Hepatocyte (in vitro differentiated cells): Measurements from ENCODE around the gene GPN2. TPM values are rescaled to one million over a fixed set of nuclear protein-coding genes. Genes with fewer than 3 reads are reported as not detected.

Experiments used
- DNase-seq: peaks from one replicate; pipeline ENCODE4 v3.0.0-alpha.2; 2016; ENCODE audit warnings: low spot score
- H2AFZ ChIP-seq: fragments of 200-600 bp; sonication (generic); 2 replicates; pipeline ENCODE4 v1.6.0; 2016; ENCODE audit warnings: antibody characterized with exemption, mild to moderate bottlenecking
- H3K27ac ChIP-seq: fragments of 200-600 bp; sonication (generic); 2 replicates; pipeline ENCODE4 v1.5.1; 2016; ENCODE audit warnings: mild to moderate bottlenecking
- H3K27me3 ChIP-seq: fragments of 200-600 bp; sonication (generic); 2 replicates; pipeline ENCODE4 v1.6.1; 2016
- H3K36me3 ChIP-seq: fragments of 200-600 bp; sonication (generic); replicated peaks from 2 replicates; pipeline ENCODE4 v1.5.1; 2016; ENCODE audit warnings: low read depth; ENCODE audit not compliant: insufficient read depth
- H3K4me1 ChIP-seq: fragments of 200-600 bp; sonication (generic); 2 replicates; pipeline ENCODE4 v1.5.1; 2016; ENCODE audit warnings: mild to moderate bottlenecking, moderate library complexity; ENCODE audit not compliant: insufficient read depth
- H3K4me2 ChIP-seq: fragments of 200-600 bp; sonication (generic); 2 replicates; pipeline ENCODE4 v1.6.0; 2016
- H3K4me3 ChIP-seq: fragments of 200-600 bp; sonication (generic); 2 replicates; pipeline ENCODE4 v1.5.1; 2016; ENCODE audit warnings: mild to moderate bottlenecking
- H3K79me2 ChIP-seq: fragments of 200-600 bp; sonication (generic); 2 replicates; pipeline ENCODE4 v1.6.0; 2017; ENCODE audit warnings: mild to moderate bottlenecking
- H3K9me2 ChIP-seq: fragments of 200-600 bp; sonication (generic); replicated peaks from 2 replicates; pipeline ENCODE4 v1.6.0; 2017; ENCODE audit warnings: mild to moderate bottlenecking; ENCODE audit not compliant: insufficient read depth
- H3K9me3 ChIP-seq: fragments of 200-600 bp; sonication (generic); 2 replicates; pipeline ENCODE4 v1.5.1; 2016; ENCODE audit warnings: low read depth, mild to moderate bottlenecking
- H4K20me1 ChIP-seq: fragments of 200-600 bp; sonication (generic); 2 replicates; pipeline ENCODE4 v1.6.0; 2016; ENCODE audit warnings: mild to moderate bottlenecking; ENCODE audit not compliant: insufficient read depth, poor library complexity, severe bottlenecking
- EZH2 ChIP-seq: fragments of 200-600 bp; sonication (generic); IDR thresholded peaks from 2 replicates; pipeline ENCODE4 v1.6.1; 2016; ENCODE audit warnings: antibody characterized with exemption, mild to moderate bottlenecking, borderline replicate concordance
- EZH2phosphoT487 ChIP-seq: fragments of 200-600 bp; sonication (generic); IDR thresholded peaks from one replicate; pipeline ENCODE4 v1.6.1; 2018; ENCODE audit warnings: antibody characterized with exemption, mild to moderate bottlenecking, low read depth, moderate library complexity; ENCODE audit not compliant: unreplicated experiment, severe bottlenecking
- WGBS: methylation state at CpG from one replicate; pipeline ENCODE4 v1.1.6; 2016; ENCODE audit warnings: low lambda C conversion rate; ENCODE audit errors: missing lambda C conversion rate; 5-methylcytosine and 5-hydroxymethylcytosine counted together
- polyA plus RNA-seq: library from polyadenylated mRNA; unstranded; fragments of >200 nt; fragmentation: Nextera tagmentation; extraction: Ambion mirVana; gene quantifications from 2 replicates; pipeline ENCODE4 v1.2.1, GENCODE V29; 2016
- total RNA-seq: library from RNA; depleted of rRNA; stranded (reverse); fragments of >200 nt; gene quantifications from 2 replicates; pipeline ENCODE4 v1.2.3, GENCODE V29; 2014
- TF ChIP-seq, protein P1 (sequence below): fragments of 200-600 bp; sonication (generic); IDR thresholded peaks from 2 replicates; pipeline ENCODE4 v1.5.1; 2016; ENCODE audit warnings: antibody characterized with exemption, mild to moderate bottlenecking; ENCODE audit not compliant: poor library complexity

GPN2 gene
- total and polyA plus RNA-seq, 2 experiments from 2014 or later: 12.6 to 37.9 TPM

DNA sequence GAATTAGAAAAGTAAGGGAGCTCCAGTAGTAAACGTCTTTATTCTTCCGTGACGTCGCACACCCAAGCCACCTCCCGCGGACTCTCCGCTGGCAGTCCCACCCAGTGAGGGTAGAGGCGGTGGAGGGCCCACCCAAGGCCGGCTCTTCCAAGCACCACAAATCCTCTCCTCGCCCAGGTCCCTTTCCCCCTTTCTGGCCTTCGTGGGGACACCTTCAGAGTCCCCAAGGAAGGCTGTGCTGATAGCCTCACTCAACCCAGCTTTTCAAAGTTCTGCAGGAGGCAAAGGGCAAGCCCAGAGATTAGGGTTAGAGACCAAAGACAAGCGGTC lies 349 bp upstream of the GPN2 start:
- Histone ChIP-seq H3K4me1 (peaks cover 12% of the 10 kb centered on the region), H4K20me1 (no peaks in the 10 kb centered on the region), H3K27ac (peak overlapping the region; percentile 99), H2AFZ (peak overlapping the region; percentile 55), H3K27me3 (no peaks in the 10 kb centered on the region), H3K4me3 (peak overlapping the region; percentile 93), H3K9me2 (no peaks in the 10 kb centered on the region), H3K9me3 (no peaks in the 10 kb centered on the region), H3K4me2 (peak overlapping the region; percentile 97), H3K36me3 (no peaks in the 10 kb centered on the region), H3K79me2 (peaks cover 30% of the 10 kb centered on the region)
- 12% methylated on average over 12 of the region's 12 CpGs for WGBS
- TF ChIP-seq, protein P1, sequence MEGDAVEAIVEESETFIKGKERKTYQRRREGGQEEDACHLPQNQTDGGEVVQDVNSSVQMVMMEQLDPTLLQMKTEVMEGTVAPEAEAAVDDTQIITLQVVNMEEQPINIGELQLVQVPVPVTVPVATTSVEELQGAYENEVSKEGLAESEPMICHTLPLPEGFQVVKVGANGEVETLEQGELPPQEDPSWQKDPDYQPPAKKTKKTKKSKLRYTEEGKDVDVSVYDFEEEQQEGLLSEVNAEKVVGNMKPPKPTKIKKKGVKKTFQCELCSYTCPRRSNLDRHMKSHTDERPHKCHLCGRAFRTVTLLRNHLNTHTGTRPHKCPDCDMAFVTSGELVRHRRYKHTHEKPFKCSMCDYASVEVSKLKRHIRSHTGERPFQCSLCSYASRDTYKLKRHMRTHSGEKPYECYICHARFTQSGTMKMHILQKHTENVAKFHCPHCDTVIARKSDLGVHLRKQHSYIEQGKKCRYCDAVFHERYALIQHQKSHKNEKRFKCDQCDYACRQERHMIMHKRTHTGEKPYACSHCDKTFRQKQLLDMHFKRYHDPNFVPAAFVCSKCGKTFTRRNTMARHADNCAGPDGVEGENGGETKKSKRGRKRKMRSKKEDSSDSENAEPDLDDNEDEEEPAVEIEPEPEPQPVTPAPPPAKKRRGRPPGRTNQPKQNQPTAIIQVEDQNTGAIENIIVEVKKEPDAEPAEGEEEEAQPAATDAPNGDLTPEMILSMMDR: no peak
- TF ChIP-seq EZH2phosphoT487: no peak
- no peak for TF ChIP-seq EZH2
- DNase-seq: no peak

DNA sequence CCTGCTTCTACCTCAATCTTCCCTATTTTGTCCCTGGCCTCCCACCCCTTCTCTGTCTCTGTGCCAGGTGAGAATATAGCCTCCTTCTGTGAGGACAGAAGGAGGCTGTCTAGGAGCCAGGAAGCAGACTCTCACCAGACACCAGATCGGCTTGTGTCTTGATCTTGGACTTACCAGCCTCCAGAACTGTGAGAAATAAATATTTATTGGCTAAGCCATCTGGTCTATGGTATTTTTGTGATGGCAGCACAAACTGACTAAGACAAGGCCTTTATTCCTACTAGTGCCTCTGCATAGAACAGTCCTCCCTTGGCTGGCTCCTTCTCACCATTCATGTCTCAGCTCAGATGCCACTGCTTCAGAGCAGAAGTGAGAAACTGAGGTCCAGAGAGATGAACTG lies 1.9 kb downstream of the GPN2 start:
- no peak for DNase-seq
- H3K4me1 ChIP-seq: peaks cover 12% of the 10 kb centered on the region
- H3K4me3 ChIP-seq: no peak overlapping the region
- H3K4me2 ChIP-seq: peak overlapping the region; percentile 97
- H3K27ac ChIP-seq: no peak overlapping the region
- H3K36me3 ChIP-seq: no peaks in the 10 kb centered on the region
- H4K20me1 ChIP-seq: no peaks in the 10 kb centered on the region
- peaks cover 23% of the 10 kb centered on the region for H3K79me2 ChIP-seq
- H3K9me2 ChIP-seq: no peaks in the 10 kb centered on the region
- TF ChIP-seq, protein P1: no peak
- no peak for TF ChIP-seq EZH2phosphoT487
- TF ChIP-seq EZH2: no peak
- 94% methylated on average over 1 of the region's 1 CpG for WGBS
- H3K27me3 ChIP-seq: no peaks in the 10 kb centered on the region
- H2AFZ ChIP-seq: no peak overlapping the region
- H3K9me3 ChIP-seq: no peaks in the 10 kb centered on the region

DNA sequence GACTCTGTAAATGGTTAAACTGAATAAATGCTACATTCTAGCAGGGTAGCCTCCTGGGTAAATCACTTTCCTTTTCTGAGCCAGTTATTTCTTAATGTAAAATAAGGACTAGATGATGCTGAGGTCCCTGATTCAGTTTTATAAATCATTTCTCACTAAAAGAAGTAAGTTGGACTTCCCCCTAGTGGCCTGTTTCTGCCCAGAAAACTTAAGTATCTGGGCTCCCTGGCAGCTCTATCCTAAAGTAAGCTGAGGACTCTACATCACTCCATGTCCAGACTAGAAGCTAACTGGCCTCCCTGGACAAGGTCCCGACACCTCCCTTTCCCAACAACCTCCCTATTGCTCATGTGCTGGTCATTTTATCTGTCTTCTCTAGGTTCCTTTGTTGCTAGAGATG lies 3.0 kb downstream of the GPN2 start:
- Histone ChIP-seq H3K9me2 (no peaks in the 10 kb centered on the region), H4K20me1 (no peaks in the 10 kb centered on the region), H3K36me3 (no peaks in the 10 kb centered on the region), H2AFZ (no peak overlapping the region), H3K4me1 (peaks cover 12% of the 10 kb centered on the region), H3K79me2 (peaks cover 26% of the 10 kb centered on the region), H3K4me3 (no peak overlapping the region), H3K27me3 (no peaks in the 10 kb centered on the region), H3K27ac (no peak overlapping the region), H3K4me2 (no peak overlapping the region), H3K9me3 (no peaks in the 10 kb centered on the region)
- 88% methylated on average over 1 of the region's 1 CpG for WGBS
- DNase-seq: peak; percentile 58
- TF ChIP-seq, protein P1: peak; percentile 37
- no peak for TF ChIP-seq EZH2
